HepG2 (cell line): ENCODE measurements around the gene THADA. TPM values are rescaled to one million over a fixed set of nuclear protein-coding genes. Genes with fewer than 3 reads are reported as not detected.

ENCODE experiments used
- CBX1 ChIP-seq: IDR thresholded peaks from one replicate; pipeline ENCODE4 v1.6.1; 2016; ENCODE audit warnings: antibody characterized with exemption, low read depth
- CERS6 ChIP-seq: sonication (generic); formaldehyde crosslinking; IDR thresholded peaks from 2 replicates; pipeline ENCODE4 v1.5.0; 2020; ENCODE audit warnings: missing genetic modification reagents
- GTF3A ChIP-seq: sonication (generic); formaldehyde crosslinking; conservative IDR thresholded peaks from 2 replicates; pipeline ENCODE4 v1.4.0; 2020; ENCODE audit warnings: mild to moderate bottlenecking, missing genetic modification reagents
- HOXA3 ChIP-seq: sonication (generic); formaldehyde crosslinking; IDR thresholded peaks from 2 replicates; pipeline ENCODE4 v1.5.0; 2020; ENCODE audit warnings: missing genetic modification reagents
- IRF2 ChIP-seq: IDR thresholded peaks from 2 replicates; pipeline ENCODE4 v1.6.1; 2018; ENCODE audit warnings: missing genetic modification reagents, missing compliant biosample characterization
- KAT7 ChIP-seq: IDR thresholded peaks from 2 replicates; pipeline ENCODE4 v1.6.1; 2018; ENCODE audit warnings: borderline replicate concordance, missing compliant biosample characterization
- KDM2A ChIP-seq: sonication (generic); formaldehyde crosslinking; IDR thresholded peaks from 2 replicates; pipeline ENCODE4 v1.4.0; 2020; ENCODE audit warnings: low read depth, missing genetic modification reagents, borderline replicate concordance
- MED8 ChIP-seq: sonication (generic); formaldehyde crosslinking; IDR thresholded peaks from 2 replicates; pipeline ENCODE4 v1.8.1; 2023; ENCODE audit warnings: mild to moderate bottlenecking, missing genetic modification reagents; ENCODE audit not compliant: insufficient replicate concordance
- NAIF1 ChIP-seq: sonication (generic); formaldehyde crosslinking; IDR thresholded peaks from 2 replicates; pipeline ENCODE4 v1.5.0; 2020; ENCODE audit warnings: mild to moderate bottlenecking, missing genetic modification reagents, borderline replicate concordance
- PCBP2 ChIP-seq: fragments of 200-400 bp; formaldehyde crosslinking; optimal IDR thresholded peaks from 2 replicates; pipeline ENCODE3; 2018; ENCODE audit warnings: low read length, low read depth; ENCODE audit not compliant: poor library complexity, severe bottlenecking
- ZNF44 ChIP-seq: sonication (generic); formaldehyde crosslinking; IDR thresholded peaks from 2 replicates; pipeline ENCODE4 v1.5.1; 2020; ENCODE audit warnings: mild to moderate bottlenecking, missing genetic modification reagents
- ZNF512 ChIP-seq: sonication (generic); formaldehyde crosslinking; IDR thresholded peaks from 2 replicates; pipeline ENCODE4 v1.4.0; 2020; ENCODE audit warnings: mild to moderate bottlenecking, missing genetic modification reagents
- ZNF564 ChIP-seq: sonication (generic); formaldehyde crosslinking; IDR thresholded peaks from 2 replicates; pipeline ENCODE4 v1.8.1; 2023; ENCODE audit warnings: mild to moderate bottlenecking, missing genetic modification reagents
- polyA plus RNA-seq, 8 experiments: library from polyadenylated mRNA; depleted of rRNA in 3 of 8; stranded (reverse) in 7 of 8; unstranded in 1 of 8; fragments of >200 nt; fragmentation: Illumina TruSeq in 4 of 8; extraction: Trizol in 4 of 8; gene quantifications; 2 replicates each; pipeline versions ENCODE4 v1.2.1 to v1.2.3, GENCODE V29; 2011 to 2016; ENCODE audit warnings: low read depth in 4 of 8, missing spikeins in 1 of 8, mixed read lengths in 1 of 8; ENCODE audit not compliant: insufficient read depth in 1 of 8
- total RNA-seq, 5 experiments: library from RNA; depleted of rRNA; stranded (reverse); fragments of >200 nt; fragmentation: Illumina TruSeq; extraction: Trizol; gene quantifications; 2 replicates each; pipeline ENCODE4 v1.2.3, GENCODE V29; 2016; ENCODE audit warnings: low read depth in 1 of 5
- TF ChIP-seq, protein P1 (sequence below): sonication (generic); formaldehyde crosslinking; IDR thresholded peaks from 2 replicates; pipeline ENCODE4 v1.4.0; 2020; ENCODE audit warnings: low read depth, missing genetic modification reagents
- TF ChIP-seq, protein P2 (sequence below): sonication (generic); formaldehyde crosslinking; IDR thresholded peaks from 2 replicates; pipeline ENCODE4 v1.4.0; 2020; ENCODE audit warnings: mild to moderate bottlenecking, missing genetic modification reagents, borderline replicate concordance
- TF ChIP-seq, protein P3 (sequence below): sonication (generic); formaldehyde crosslinking; IDR thresholded peaks from 2 replicates; pipeline ENCODE4 v1.4.0; 2020; ENCODE audit warnings: missing genetic modification reagents
- TF ChIP-seq, protein P4 (sequence below): sonication (generic); formaldehyde crosslinking; IDR thresholded peaks from 2 replicates; pipeline ENCODE4 v1.4.0; 2020; ENCODE audit warnings: missing genetic modification reagents, mild to moderate bottlenecking, borderline replicate concordance

The THADA gene
- total and polyA plus RNA-seq, 2 of the 13 experiments (the other 11 are each of a cell fraction or from before 2014, with no cell fraction given) = 12.7 to 21.7 TPM

GRCh38 chr2:43637030-43637803 lies 41.4 kb upstream of the THADA start, which contains the start of gene PLEKHH2 (continued):
- TF ChIP-seq, protein P1, sequence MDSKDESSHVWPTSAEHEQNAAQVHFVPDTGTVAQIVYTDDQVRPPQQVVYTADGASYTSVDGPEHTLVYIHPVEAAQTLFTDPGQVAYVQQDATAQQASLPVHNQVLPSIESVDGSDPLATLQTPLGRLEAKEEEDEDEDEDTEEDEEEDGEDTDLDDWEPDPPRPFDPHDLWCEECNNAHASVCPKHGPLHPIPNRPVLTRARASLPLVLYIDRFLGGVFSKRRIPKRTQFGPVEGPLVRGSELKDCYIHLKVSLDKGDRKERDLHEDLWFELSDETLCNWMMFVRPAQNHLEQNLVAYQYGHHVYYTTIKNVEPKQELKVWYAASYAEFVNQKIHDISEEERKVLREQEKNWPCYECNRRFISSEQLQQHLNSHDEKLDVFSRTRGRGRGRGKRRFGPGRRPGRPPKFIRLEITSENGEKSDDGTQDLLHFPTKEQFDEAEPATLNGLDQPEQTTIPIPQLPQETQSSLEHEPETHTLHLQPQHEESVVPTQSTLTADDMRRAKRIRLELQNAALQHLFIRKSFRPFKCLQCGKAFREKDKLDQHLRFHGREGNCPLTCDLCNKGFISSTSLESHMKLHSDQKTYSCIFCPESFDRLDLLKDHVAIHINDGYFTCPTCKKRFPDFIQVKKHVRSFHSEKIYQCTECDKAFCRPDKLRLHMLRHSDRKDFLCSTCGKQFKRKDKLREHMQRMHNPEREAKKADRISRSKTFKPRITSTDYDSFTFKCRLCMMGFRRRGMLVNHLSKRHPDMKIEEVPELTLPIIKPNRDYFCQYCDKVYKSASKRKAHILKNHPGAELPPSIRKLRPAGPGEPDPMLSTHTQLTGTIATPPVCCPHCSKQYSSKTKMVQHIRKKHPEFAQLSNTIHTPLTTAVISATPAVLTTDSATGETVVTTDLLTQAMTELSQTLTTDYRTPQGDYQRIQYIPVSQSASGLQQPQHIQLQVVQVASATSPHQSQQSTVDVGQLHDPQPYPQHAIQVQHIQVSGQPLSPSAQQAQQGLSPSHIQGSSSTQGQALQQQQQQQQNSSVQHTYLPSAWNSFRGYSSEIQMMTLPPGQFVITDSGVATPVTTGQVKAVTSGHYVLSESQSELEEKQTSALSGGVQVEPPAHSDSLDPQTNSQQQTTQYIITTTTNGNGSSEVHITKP (CRISPR knock-in tag) = no peak
- TF ChIP-seq HOXA3 (CRISPR knock-in tag) = peak; percentile 50; the same call in 1 of the 2 replicates
- TF ChIP-seq, protein P2, sequence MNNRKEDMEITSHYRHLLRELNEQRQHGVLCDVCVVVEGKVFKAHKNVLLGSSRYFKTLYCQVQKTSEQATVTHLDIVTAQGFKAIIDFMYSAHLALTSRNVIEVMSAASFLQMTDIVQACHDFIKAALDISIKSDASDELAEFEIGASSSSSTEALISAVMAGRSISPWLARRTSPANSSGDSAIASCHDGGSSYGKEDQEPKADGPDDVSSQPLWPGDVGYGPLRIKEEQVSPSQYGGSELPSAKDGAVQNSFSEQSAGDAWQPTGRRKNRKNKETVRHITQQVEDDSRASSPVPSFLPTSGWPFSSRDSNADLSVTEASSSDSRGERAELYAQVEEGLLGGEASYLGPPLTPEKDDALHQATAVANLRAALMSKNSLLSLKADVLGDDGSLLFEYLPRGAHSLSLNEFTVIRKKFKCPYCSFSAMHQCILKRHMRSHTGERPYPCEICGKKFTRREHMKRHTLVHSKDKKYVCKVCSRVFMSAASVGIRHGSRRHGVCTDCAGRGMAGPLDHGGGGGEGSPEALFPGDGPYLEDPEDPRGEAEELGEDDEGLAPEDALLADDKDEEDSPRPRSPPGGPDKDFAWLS (CRISPR knock-in tag) = no peak
- no peak for TF ChIP-seq PCBP2
- TF ChIP-seq CBX1 = no peak
- no peak for TF ChIP-seq ZNF512 (CRISPR knock-in tag)
- TF ChIP-seq IRF2 = no peak
- TF ChIP-seq GTF3A (CRISPR knock-in tag) = no peak
- no peak for TF ChIP-seq ZNF44 (CRISPR knock-in tag)
- 0 out of 2 replicates have a peak, but pooled peaks have one; percentile 41 for TF ChIP-seq CERS6 (CRISPR knock-in tag)
- no peak for TF ChIP-seq ZNF564 (CRISPR knock-in tag)
- TF ChIP-seq KAT7 = peak; percentile 31; the same call in 1 of the 2 replicates
- TF ChIP-seq, protein P3, sequence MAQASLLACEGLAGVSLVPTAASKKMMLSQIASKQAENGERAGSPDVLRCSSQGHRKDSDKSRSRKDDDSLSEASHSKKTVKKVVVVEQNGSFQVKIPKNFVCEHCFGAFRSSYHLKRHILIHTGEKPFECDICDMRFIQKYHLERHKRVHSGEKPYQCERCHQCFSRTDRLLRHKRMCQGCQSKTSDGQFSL = no peak
- no peak for TF ChIP-seq MED8 (CRISPR knock-in tag)
- TF ChIP-seq, protein P4, sequence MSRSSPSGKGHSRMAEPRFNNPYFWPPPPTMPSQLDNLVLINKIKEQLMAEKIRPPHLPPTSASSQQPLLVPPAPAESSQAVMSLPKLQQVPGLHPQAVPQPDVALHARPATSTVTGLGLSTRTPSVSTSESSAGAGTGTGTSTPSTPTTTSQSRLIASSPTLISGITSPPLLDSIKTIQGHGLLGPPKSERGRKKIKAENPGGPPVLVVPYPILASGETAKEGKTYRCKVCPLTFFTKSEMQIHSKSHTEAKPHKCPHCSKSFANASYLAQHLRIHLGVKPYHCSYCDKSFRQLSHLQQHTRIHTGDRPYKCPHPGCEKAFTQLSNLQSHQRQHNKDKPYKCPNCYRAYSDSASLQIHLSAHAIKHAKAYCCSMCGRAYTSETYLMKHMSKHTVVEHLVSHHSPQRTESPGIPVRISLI (CRISPR knock-in tag) = no peak
- peak; percentile 75; the same call in 1 of the 2 replicates for TF ChIP-seq KDM2A (CRISPR knock-in tag)
- TF ChIP-seq NAIF1 (CRISPR knock-in tag) = no peak
